HG03045 (cell line): ENCODE data around the gene CFAP20DC.
"Not testable (repeated sequence)": the region's sequence is repeated elsewhere in the genome, so short reads cannot be mapped to it uniquely, and the experiment has no call there.

Source experiments
- ATAC-seq: cut with Tn5 transposase; IDR thresholded peaks from one replicate; pipeline ENCODE4 v1.9.1; 2021; ENCODE audit warnings: mild to moderate bottlenecking, moderate library complexity; ENCODE audit not compliant: unreplicated experiment

CFAP20DC gene

DNA sequence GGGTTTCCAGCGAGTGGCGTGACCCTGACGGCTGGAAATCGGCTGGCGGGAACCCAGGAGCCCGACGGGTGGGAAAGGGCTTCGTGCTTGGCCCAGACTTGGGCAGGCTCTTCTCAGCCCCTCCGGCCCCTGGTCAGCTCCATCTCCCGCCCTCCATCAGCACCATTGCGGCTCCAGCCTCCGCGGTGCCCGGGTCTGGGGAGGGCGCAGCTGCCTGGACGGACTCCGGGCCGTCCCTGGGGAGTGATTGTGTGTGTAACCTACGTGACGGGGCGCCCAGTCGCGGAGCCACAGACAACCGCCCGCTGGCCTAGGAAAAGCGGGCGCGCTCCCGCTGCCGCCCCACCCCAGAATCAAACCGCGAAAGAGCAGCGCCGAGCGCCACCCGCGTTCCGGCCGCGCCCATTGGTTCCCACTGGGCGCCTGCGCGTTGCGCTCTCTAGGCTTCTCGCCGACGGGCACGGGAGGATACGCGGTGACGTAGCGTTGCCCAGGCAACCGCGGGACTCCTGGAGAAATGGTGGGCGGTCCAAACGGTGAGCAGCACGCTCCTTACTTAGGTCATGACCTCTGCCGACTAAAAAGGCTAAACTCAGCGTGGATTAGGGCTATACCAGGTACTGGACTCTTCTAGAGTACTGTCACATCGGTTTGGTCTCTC, at the start of gene CFAP20DC:
CFAP20DC (minus strand) TSS at position 355 of the 661 bp plus-strand sequence. CDS start 394 bp downstream, outside the sequence.
- peak; percentile 99 for ATAC-seq

DNA sequence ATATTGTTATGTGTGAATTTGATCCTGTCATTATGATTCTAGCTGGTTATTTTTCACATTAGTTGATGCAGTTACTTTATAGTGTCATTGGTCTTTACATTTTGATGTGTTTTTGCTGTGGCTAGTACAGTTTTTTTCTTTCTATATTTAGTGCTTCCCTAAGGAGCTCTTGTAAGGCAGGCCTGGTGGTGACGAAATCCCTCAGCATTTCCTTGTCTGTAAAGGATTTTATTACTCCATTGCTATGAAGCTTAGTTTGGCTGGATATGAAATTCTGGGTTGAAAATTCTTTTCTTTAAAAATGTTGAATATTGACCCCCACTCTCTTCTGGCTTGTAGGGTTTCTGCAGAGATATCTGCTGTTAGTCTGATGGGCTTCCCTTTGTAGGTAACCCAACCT, 48.7 kb upstream of the CFAP20DC start:
- ATAC-seq = not testable (repeated sequence)

DNA sequence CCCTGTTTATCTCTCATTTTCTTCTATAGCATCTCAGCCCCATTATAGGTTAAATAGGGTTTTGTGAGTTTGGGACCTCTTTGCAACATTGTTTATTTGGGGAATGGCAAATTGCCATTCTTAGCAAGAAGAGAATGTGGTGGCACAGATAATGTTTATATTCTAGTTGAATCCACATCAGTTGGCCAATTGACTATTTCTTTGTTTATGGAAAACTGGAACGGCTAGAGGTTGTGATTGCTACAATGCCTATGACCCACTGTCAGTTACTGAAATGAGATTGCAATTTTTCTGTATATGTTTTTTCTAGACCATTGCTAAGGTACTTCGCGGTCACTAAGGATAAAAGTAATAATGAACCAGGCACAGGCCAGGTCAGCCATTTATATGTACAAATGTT, 44.6 kb upstream of the CFAP20DC start:
- no peak for ATAC-seq

DNA sequence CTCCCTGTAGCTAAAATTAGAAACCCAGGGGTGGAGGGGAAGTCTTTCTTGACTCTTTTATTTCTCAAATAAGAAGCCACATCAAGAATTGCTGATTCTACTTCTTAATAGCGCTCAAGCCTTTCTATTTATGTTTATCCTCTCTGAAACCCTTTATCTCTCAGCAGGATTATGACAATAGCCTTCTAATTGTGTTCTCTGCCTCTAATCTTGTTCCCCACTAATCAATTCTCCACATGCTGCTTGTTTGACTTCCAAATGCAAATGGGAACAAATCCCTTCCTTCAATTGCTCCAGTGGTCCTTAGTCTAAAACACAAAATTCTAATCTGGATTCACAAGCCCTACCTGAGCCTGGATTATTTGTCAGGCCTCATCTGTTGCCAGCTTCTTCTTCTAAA, 43.7 kb upstream of the CFAP20DC start:
- no peak for ATAC-seq

DNA sequence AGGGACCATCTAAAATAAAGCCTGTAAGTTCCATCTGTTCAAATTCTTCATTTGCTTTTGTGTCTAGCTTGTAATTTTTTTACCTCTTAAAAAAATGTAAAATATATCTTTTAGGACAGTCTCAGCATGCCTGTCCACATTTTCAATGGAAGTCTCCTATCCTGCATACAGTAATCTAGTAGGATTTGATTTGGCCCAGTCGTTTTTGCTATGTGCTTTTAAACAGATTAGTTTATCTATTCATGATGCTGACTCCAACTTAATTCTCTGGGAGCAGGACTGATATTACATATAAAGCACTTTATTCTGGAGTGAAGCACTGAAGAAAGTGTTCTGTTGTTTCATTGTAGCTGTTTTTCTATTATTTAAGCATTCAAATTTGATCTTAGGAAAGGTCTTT, 38.9 kb upstream of the CFAP20DC start:
- ATAC-seq = no peak

DNA sequence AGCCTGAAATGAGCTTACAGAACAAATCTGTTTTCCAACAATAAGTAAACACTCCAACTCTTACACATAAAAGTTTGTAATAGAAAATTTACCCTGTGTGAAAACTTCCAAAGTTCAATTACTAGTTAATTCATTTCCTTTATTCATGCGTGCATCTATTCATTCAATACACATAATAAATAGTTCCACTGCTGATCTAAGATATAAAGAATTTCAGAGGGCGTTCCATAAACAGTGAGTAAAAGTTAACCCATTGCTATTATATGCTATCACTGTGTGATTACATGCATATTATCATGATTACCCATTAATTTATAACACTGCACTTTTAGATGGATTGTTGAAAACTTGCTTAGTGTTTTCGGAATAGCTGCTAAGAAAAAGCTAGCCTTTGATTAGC, 36.2 kb upstream of the CFAP20DC start:
- no peak for ATAC-seq

DNA sequence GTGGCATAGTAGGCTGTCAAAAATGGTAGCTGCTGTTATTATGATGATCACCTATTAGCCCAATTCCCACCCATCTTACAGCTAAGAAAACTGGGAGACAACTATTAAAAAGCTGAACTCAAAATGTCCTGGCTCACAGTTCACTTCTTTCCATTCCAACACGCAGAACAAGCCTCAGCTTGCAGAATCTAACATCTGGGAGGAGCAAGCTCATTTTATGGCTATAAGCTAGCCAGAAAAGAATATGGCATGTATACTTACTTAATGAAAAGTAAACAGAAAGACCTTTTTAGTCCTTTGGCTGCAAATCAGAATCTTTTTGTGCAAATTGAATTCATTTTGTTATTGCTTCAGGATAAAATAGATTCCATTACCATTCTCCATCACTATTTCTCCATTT, 34.8 kb upstream of the CFAP20DC start:
- no peak for ATAC-seq

DNA sequence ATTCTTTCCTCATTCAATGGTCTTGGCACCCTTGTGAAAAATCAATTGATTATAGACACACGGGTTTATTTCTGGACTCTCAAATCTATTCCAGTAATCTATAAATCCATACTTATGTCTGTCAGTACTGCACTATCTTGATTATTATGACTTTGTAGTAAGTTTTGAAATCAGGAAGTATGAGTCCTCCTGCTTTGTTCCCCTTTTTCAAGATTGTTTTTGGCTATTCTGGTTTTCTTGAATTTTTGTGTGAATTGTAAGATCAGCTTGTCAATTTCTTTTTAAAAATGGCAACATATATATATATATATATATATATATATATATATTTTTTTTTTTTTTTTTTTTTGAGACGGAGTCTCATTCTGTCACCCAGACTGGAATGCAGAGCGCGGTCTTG, 32.3 kb upstream of the CFAP20DC start:
- no peak for ATAC-seq

DNA sequence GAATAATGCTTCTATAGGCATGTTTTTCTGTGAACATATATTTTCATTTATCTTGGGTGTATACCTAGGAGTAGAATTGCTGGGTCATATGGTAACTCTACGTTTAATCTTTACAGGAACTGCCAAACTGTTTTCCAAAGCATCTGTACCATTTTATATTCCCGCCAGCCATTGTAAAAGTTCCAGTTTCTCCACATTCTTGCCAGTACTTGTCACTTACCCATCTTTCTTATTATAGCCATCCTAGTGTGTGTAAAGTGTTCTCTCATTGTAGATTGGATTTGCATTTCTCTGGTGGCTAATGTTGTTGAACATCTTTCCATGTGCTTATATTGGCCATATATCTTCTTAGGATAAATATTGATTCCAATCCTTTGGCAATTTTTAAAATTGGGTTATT, 31.2 kb upstream of the CFAP20DC start:
- no peak for ATAC-seq

DNA sequence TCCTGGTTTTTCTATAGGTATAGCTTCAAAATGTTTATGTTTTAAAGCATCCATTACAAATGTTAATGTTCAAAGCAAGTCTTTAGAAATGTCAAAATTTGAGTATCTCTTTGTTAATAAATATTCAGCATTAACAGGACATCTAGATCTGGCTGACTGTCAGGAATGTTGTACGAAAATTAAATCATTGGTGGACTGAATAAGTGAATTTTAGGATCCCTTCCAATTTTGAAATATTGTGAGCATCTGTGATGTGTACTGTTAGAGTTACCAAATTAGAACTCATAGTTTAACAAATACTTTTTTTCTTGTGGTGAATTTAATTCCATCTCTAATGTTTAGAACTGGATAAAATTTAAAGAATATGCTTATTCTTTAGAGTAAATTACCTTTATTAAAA, 30.1 kb upstream of the CFAP20DC start:
- no peak for ATAC-seq

DNA sequence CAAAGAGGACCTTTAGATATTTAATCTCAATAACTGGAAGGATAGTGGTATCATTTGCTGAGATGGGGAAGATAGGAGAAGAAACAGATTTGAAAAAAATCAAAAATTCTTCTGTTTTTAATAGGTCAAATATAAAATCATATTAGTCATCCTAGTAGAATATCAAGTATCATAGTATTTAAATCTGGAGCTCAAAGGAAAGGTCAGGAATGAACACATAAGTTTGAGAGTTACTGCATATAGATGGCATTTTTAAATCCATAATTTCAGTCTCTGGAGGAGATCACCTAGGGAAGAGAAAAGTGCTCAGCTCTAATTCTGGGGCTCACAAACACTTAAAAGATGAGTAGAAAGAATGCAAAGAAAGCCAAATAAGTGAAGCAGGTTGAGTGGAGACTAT, 24.9 kb upstream of the CFAP20DC start:
- ATAC-seq = no peak

DNA sequence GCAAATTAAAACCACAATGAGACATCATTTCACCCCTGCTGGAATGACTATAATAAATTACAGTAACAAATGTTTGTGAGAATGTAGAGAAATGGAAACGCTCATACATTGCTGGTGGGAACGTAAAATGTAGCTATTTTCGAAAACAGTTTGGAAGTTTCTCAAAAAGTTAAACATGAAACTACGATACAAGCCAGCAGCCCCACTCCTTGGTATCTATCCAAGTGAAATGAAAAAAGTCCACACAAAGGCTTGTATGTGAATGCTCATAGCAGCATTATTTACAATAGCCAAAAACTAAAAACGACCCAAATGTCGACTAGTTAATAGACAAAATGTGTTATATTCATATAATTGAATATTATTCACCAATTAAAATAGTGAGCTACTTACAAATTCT, 22.9 kb upstream of the CFAP20DC start:
- ATAC-seq = no peak

DNA sequence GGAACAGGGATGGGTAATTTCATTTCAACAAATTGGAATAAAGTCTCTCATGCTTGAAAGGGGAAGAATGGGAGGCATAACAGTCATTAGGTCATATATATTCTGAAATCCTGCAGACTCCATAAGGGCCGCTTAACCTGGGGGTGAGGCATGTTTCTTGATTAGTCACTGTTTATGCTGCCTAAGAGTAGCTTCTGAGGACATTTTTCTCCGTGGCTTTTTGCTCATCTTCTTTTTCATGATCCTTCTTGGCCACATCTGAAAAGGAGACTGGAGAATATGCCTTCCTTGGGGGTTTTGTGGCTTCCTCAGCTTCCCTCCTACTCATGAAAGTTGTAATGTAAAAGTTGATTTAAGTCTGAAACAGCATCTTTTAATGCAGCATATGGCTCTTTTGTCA, 20.0 kb upstream of the CFAP20DC start:
- ATAC-seq = no peak

DNA sequence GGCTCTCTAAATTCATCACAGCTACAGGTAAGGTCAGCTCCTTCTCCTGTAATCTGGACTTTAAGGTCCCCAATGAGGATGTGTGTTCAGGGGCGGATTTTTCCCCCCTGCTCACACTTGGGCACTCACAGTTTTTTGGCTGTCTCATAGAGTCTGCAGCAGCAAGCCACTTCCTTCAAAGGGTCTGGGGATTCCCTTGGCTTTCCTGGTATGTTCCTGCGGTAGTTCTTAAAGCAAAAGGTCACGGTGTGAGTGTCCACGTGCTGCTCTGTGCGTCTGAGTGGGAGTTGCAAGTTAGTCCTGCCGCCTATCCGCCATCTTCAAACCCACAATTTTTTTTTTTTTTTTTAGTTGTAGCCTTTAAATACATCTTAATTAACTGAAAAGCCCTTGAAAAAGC, 15.4 kb upstream of the CFAP20DC start:
- no peak for ATAC-seq

DNA sequence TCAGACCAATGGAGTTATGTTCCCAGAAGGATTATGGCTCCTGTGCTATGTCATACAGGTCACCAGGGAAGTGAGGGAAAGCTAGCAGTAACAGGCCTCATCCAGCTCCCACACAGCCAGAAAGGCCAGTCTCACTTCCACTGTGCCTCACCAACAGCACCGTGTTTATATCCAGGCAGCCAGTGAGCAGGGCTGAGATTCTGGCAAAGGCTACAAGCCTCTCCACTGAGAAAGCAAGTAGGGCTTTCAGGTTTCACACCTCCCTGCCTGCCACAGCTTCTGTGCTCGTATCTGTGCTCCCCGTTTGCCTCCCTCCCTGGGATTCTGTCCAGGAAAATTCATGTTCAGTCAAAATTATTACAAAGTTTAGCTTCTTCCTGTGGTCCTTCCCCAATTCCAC, 14.9 kb upstream of the CFAP20DC start:
- ATAC-seq = no peak

DNA sequence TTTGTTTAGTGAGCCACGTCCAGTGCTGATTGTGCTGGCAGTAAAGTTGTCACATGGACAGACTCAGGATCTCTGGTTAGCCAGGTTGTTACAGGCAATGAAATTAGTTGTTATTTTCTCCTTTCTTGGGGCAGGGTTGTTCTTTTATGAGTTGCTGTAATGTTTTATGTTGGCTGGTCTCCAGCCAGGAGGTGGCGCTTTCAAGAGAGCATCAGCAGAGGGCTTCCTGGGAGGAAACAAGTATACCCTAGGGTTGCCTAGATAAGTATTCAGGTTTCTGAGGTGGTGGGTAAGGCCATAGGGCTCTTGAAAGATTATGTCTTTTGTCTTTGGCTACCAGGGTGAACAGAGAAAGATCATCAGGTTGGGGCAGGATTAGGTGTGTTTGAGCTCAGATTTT, 14.5 kb upstream of the CFAP20DC start:
- ATAC-seq = no peak

DNA sequence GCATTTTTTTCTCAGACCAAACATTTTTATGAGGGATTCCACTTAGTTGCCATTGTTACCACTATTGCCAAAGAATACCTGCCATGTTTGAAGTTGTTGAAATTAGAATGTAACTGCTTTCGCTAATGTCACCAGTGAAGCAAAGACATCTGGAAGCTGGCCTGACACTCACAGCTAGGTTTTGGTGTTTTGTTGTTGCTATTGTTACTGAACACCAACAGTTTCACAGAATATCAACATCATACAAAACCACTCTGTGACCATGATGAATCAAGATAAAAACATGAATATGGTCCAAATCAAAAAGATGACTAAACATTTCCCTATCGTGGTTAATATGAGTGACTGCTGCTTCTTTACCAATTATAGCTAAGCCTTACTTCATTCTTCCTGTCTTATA, 6.9 kb upstream of the CFAP20DC start:
- no peak for ATAC-seq

DNA sequence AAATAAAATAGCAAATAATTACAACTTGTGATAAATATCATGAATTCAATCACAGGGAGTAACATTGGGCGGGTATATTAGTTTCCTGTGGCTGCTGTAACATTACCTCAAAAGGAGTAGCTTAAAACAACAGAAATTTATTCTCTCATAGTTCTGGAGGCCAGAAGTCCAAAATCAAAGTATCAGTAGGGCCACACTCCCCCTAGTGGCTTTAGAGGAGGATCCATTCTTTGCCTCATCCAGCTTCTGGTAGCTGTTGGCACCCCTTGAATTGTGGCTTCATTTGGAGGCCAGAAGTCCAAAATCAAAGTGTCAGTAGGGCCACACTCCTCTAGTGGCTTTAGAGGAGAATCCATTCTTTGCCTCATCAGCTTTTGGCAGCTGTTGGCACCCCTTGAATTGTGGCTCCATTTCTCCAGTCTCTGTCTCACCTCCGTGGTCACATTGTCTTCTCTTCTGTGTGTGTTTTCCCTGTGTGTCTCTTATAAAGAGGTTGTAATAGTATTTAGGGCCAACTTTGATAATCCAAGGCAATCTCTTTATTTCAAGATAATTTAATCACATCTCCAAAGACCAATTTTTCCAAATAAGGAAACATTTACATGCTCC, 3.1 kb upstream of the CFAP20DC start:
- no peak for ATAC-seq

DNA sequence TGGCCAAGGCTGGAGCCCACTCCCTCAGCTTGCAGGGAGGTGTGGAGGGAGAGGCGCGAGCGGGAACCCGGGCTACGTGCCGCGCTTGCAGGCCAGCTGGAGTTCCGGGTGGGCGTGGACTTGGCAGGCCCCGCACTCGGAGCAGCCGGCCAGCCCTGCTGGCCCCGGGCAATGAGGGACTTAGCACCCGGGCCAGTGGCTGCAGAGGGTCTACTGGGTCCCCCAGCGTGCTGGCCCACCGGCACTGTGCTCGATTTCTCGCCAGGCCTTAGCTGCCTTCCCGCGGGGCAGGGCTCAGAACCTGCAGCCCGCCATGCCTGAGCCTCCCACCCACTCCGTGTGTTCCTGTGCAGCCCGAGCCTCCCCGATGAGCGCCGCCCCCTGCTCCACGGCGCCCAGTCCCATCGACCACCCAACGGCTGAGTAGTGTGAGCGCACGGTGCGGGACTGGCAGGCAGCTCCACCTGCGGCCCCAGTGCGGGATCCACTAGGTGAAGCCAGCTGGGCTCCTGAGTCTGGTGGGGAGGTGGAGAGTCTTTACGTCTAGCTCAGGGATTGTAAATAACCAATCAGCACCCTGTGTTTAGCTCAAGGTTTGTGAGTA, 1.1 kb upstream of the CFAP20DC start:
- ATAC-seq = not testable (repeated sequence)

DNA sequence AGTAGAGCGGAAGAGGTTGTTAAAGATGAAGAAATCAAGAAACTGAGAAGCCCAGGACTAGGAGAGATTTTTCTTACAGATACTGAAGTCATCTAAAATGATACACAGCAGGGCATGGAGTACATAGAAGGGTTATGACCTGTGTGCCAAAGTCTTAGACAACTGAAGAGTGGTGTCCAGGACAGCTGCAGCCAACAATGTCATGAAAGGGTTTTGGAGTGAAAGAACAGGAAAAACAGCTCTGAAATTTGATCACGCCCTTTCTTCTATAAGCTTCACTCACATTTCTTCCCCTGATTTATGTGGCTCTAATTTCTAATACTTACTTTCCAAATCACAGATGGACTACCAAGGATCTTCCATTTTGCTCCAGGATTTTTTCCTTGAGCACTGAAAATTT, 3.0 kb downstream of the CFAP20DC start:
- ATAC-seq = no peak

DNA sequence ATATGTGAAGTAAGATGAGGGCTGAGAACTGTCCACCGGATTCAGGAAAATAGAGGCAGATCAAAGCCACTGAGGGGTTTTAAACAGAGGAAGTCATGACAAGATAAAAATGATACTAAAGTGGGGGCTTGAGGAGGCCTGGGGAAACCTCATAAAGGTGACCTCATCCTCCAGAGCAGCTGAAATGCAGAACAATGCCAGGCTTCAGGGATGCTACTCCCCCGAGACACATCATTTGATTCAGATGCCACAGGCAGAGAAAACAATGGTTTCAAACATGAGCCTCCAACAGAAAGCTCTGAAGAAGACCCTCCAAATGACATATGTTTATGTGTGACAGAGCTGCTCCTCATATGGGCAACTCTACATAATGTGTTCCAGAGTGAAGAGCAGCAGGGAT, 6.4 kb downstream of the CFAP20DC start:
- ATAC-seq = no peak

DNA sequence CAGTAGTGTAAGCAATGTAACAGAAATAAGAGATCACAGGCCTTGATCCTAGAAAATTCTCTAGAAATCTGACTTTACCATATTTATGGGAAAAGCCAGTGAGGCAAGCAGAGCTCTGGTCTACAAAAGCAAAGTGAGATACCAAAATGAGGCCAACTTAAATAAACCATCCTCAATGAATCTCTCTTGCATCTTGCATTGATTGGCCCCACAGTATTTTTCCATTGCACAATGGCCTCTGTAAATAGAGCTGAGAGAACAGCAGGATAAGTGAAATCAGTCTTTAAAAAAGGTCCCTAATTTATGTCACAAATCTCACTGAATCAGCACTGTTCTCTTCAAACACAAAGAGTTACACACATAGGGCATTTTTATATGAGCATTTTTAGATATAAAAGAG, 8.9 kb downstream of the CFAP20DC start:
- ATAC-seq = no peak

DNA sequence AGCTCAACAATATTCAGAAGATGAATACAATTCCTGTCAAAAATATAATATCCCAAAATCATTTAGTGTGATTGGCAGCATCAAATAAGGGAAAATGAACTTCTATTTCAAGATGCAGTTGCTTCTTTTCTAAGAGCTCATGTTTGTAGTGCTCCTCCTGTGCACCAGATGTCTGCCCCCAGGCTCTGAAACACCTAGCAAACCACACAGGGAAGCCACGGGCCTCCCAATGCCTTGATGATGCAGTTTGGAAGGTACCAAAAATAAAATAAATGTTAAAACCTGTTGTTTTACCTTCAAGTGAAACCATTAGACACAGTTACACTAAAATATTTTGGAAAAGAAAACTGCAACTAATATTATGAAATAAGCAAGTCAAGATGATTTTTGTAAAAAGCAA, 22.2 kb downstream of the CFAP20DC start:
- ATAC-seq = no peak
